Heart left ventricle (tissue), 16 donors: ENCODE measurements around the gene MCTP1. TPM values are rescaled to one million over a fixed set of nuclear protein-coding genes. Genes with fewer than 3 reads are reported as not detected.

Source experiments
- ATAC-seq, 4 donors: fragments of 200-7000 bp; cut with Tn5 transposase; one replicate each; pipeline ENCODE4 v1.9.1; 2020 to 2022; ENCODE audit warnings: moderate library complexity in 4 of 4, mild to moderate bottlenecking in 3 of 4, moderate number of reproducible peaks in 1 of 4
- DNase-seq, 5 donors: peaks; one replicate each; pipeline ENCODE4 v3.0.0-alpha.2; 2020
- H3K27ac ChIP-seq, 12 donors: fragments of 200-600 bp; sonication (generic) in 4 of 12; one replicate each; pipeline versions ENCODE4 v1.5.0 to v1.8.0; 2016 to 2022; ENCODE audit warnings: mild to moderate bottlenecking in 2 of 12
- H3K27me3 ChIP-seq, 9 donors: fragments of 200-600 bp; sonication (generic) in 2 of 9; one replicate each; pipeline versions ENCODE4 v1.5.1 to v1.8.0; 2016 to 2022; ENCODE audit warnings: mild to moderate bottlenecking in 3 of 9
- H3K36me3 ChIP-seq, 9 donors: fragments of 200-600 bp; sonication (generic) in 2 of 9; one replicate each; pipeline versions ENCODE4 v1.5.0 to v1.8.0; 2018 to 2022; ENCODE audit warnings: mild to moderate bottlenecking in 2 of 9
- H3K4me1 ChIP-seq, 12 donors: fragments of 200-600 bp; sonication (generic) in 4 of 12; one replicate each; pipeline versions ENCODE4 v1.5.0 to v1.8.0; 2016 to 2022; ENCODE audit warnings: mild to moderate bottlenecking in 3 of 12
- H3K4me3 ChIP-seq, 12 donors: fragments of 200-600 bp; sonication (generic) in 4 of 12; one replicate each; pipeline versions ENCODE4 v1.5.0 to v1.8.0; 2017 to 2022; ENCODE audit warnings: mild to moderate bottlenecking in 9 of 12, moderate library complexity in 4 of 12
- H3K9me3 ChIP-seq, 12 donors: fragments of 200-600 bp; sonication (generic) in 4 of 12; one replicate each; pipeline versions ENCODE4 v1.5.0 to v1.8.0; 2016 to 2022; ENCODE audit warnings: mild to moderate bottlenecking in 1 of 12
- POLR2A ChIP-seq, 2 donors: fragments of 450-650 bp; IDR thresholded peaks; one replicate each; pipeline ENCODE4 v1.6.1; 2017; ENCODE audit warnings: antibody characterized with exemption in 2 of 2, mild to moderate bottlenecking in 2 of 2, moderate library complexity in 2 of 2
- WGBS, 4 donors: extraction: QIAGEN DNeasy Blood & Tissue Kit in 2 of 4; methylation state at CpG; one replicate each; pipeline versions ENCODE4 v1.1.5 to v1.1.7; 2013 to 2018; 5-methylcytosine and 5-hydroxymethylcytosine counted together
- intact Hi-C, 10 donors: fragments of 100-400 bp; cut with DNase I; formaldehyde crosslinking; loops; one replicate each; pipeline versions ENCODE4 v1.11.1 to v1.14.2; 2022
- polyA plus RNA-seq, 2 donors: library from polyadenylated mRNA; stranded (reverse); fragments of 200-250 nt; gene quantifications; one replicate each; pipeline ENCODE4 v1.2.3, GENCODE V29; 2013
- total RNA-seq, 9 donors: library from RNA; depleted of rRNA in 2 of 9; stranded (reverse); fragments of >200 nt in 2 of 9; fragmentation: NEBNext Ultra II Directional in 3 of 9; extraction: Animal tissue kit (Norgen Biotek cat#: 25700) in 3 of 9; gene quantifications; one replicate each; pipeline versions ENCODE4 v1.1.0 to v1.2.4, GENCODE V29; 2016 to 2023
- TF ChIP-seq, protein P1 (sequence below), 12 donors: fragments of 200-600 bp; sonication (generic) in 4 of 12; IDR thresholded peaks; one replicate each; pipeline versions ENCODE4 v1.5.0 to v1.8.0; 2018 to 2022; ENCODE audit warnings: antibody characterized with exemption in 12 of 12, mild to moderate bottlenecking in 5 of 12
- donor health status: ischemic (EF 13 %, LVEDD 7.1; RV severe dilation, severe dysfunction).
- donor health status: healthy with polysubstance abuse.
- donor health status: DM: no; HTN: yes; CAD: no.
- donor health status: DM: no; HTN: no; CAD: no.
- donor health status: ischemic (EF 25% LVEDD 6.9; RV normal size, moderate dysfunction).
- donor health status: ischemic (EF 25% LVEDD 5.7; RV mildly dilated, moderate dysfunction).
- donor health status: healthy.
- donor health status: DM: yes; HTN: yes; CAD: no.
- donor health status: ischemic (EF 35%, LVEDD 5.7; RV mildly dilated, moderate dysfunction).
- donor health status: nonischemic (EF 11% LVEDD 7.7; RV severe dilation, severe dysfunction).
- donor health status: DM: yes; HTN: yes; CAD: no.
- donor health status: PGD.
- donor health status: ischemic (EF 29% LVEDD 5.4; RV normal size, mild dysfunction).
- donor health status: nonischemic (EF 23%, LVEDD 6.1; RV moderate dilation, normal function).

Gene MCTP1
- total and polyA plus RNA-seq, 11 donors: 0.91 to 28.4 (median 6.1) TPM

DNA sequence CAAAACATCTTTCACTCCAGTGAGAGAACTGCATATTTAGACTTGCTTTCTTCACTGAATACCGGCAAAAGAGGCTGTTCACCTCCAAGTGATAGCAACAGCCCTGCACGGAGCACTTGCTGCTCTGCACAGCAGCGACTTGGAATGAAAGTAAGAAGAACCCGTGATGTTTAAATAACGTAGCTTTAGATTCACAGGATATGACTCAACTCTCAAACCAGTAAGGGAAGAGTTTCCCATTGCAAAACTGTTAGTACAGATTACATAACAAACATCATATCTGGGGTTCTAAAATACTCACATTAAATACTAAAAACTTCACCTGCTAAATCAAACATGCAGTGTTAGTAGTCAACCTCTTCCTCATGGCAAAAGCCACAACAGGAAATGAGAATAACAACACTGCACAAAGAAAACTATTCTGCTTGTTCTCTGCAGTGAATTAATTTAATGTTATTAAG lies 203.4 kb downstream of the MCTP1 start:
- Histone ChIP-seq H3K27ac (peak overlapping the region in 10 of 12 donors; percentile 30 to 85 (median 49)), H3K27me3 (no peaks in the 10 kb centered on the region), H3K4me3 (peak overlapping the region in 11 of 12 donors; percentile 17 to 62 (median 46)), H3K9me3 (no peaks in the 10 kb centered on the region), H3K4me1 (peaks cover 0 to 24% (median 0%) of the 10 kb centered on the region in 12 donors), H3K36me3 (no peaks in the 10 kb centered on the region)
- peak; percentile 25 to 72 (median 47) for DNase-seq
- TF ChIP-seq POLR2A (IDR thresholded peaks at IDR 0.05): no peak
- TF ChIP-seq, protein P1, sequence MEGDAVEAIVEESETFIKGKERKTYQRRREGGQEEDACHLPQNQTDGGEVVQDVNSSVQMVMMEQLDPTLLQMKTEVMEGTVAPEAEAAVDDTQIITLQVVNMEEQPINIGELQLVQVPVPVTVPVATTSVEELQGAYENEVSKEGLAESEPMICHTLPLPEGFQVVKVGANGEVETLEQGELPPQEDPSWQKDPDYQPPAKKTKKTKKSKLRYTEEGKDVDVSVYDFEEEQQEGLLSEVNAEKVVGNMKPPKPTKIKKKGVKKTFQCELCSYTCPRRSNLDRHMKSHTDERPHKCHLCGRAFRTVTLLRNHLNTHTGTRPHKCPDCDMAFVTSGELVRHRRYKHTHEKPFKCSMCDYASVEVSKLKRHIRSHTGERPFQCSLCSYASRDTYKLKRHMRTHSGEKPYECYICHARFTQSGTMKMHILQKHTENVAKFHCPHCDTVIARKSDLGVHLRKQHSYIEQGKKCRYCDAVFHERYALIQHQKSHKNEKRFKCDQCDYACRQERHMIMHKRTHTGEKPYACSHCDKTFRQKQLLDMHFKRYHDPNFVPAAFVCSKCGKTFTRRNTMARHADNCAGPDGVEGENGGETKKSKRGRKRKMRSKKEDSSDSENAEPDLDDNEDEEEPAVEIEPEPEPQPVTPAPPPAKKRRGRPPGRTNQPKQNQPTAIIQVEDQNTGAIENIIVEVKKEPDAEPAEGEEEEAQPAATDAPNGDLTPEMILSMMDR (IDR thresholded peaks at IDR 0.05): no peak
- whole genome bisulfite sequencing, 4 donors: 20 to 26% (median 23%) methylated on average over 5 of the region's 5 CpGs
- intact Hi-C loops: loop anchor here in 1 of 10 donors (10.0 kb wide), 1 partner anchor 53 kb away; no protein-coding TSS in a partner anchor
- ATAC-seq: peak in 3 of 4 donors; percentile 71 to 88 (median 73)

GRCh38 chr5:95080441-95080840 lies 204.5 kb downstream of the MCTP1 start:
- ATAC-seq (no peak), DNase-seq (no peak)
- peak overlapping the region in 7 of 12 donors; percentile 15 to 85 (median 47) for H3K27ac ChIP-seq
- H3K9me3 ChIP-seq: no peaks in the 10 kb centered on the region
- no peaks in the 10 kb centered on the region for H3K27me3 ChIP-seq
- TF ChIP-seq POLR2A (IDR thresholded peaks at IDR 0.05): no peak
- TF ChIP-seq, protein P1 (IDR thresholded peaks at IDR 0.05): no peak
- peaks cover 0 to 32% (median 0%) of the 10 kb centered on the region in 12 donors for H3K4me1 ChIP-seq
- 69 to 73% (median 70%) methylated on average over 4 of the region's 4 CpGs for WGBS, 4 donors
- no peaks in the 10 kb centered on the region for H3K36me3 ChIP-seq
- H3K4me3 ChIP-seq: peak overlapping the region in 11 of 12 donors; percentile 11 to 62 (median 46)
- intact Hi-C loops: loop anchor here in 1 of 10 donors (10.0 kb wide), 1 partner anchor 54 kb away; no protein-coding TSS in a partner anchor

DNA sequence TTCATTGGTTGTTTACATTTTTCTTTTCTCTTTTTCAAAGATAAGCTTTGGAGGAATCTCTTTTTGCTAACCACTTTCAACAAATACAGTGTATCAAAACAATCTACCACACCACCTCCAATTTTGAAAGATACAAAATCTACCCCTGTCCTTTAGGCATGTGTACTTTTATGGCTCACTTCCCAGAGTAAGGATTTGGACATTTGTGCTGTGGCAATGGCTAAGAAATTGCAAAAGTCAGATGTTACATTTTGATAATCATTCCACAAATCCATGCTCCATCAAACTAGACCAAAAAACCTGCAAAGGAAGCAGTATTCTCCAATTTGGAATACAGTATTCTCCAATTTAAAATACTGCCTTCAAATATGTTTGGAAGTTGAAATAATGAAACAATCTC lies 204.9 kb downstream of the MCTP1 start:
- Histone ChIP-seq H3K9me3 (no peaks in the 10 kb centered on the region), H3K4me1 (peaks cover 0 to 36% (median 0%) of the 10 kb centered on the region in 12 donors), H3K4me3 (peak overlapping the region in 10 of 12 donors; percentile 17 to 62 (median 47)), H3K27me3 (no peaks in the 10 kb centered on the region), H3K27ac (peak overlapping the region in 4 of 12 donors; percentile 15 to 85 (median 47)), H3K36me3 (no peaks in the 10 kb centered on the region)
- ATAC-seq: no peak
- no peak for DNase-seq
- intact Hi-C loops: loop anchor here in 1 of 10 donors (10.0 kb wide), 1 partner anchor 55 kb away; no protein-coding TSS in a partner anchor
- TF ChIP-seq, protein P1 (IDR thresholded peaks at IDR 0.05): no peak
- no peak for TF ChIP-seq POLR2A (IDR thresholded peaks at IDR 0.05)

DNA sequence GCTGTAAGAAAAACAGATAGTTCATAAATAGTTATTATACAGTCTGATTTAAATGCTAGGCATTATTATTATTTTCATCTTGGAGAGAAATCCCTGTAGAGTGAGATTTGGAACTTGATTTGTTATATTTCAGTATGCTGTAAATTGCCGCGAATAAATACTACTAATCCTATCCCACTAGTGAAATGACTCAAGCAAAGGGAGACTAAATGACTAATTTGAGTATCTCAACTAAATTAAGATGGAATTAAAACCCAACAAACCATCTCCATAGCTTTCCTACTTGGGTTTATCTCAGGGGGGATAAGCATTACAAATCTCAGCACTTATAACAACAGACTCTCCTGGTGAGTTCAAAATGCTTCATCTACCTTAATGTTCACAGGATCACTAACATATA lies 206.0 kb downstream of the MCTP1 start:
- DNase-seq (no peak), ATAC-seq (no peak)
- Histone ChIP-seq H3K4me3 (peak overlapping the region in 5 of 12 donors; percentile 1 to 62 (median 53)), H3K9me3 (no peaks in the 10 kb centered on the region), H3K36me3 (no peaks in the 10 kb centered on the region), H3K27me3 (no peaks in the 10 kb centered on the region), H3K4me1 (peaks cover 0 to 40% (median 0%) of the 10 kb centered on the region in 12 donors), H3K27ac (no peak overlapping the region)
- TF ChIP-seq POLR2A (IDR thresholded peaks at IDR 0.05): no peak
- TF ChIP-seq, protein P1 (IDR thresholded peaks at IDR 0.05): no peak
- intact Hi-C loops: loop anchor here in 2 of 10 donors (5.0 to 10.0 kb wide), 2 partner anchors 63 to 104 kb away; no protein-coding TSS in a partner anchor
- WGBS, 4 donors: 91 to 98% (median 95%) methylated on average over 2 of the region's 2 CpGs
